HG03196 (cell line): ENCODE results near the gene ATP2C2.

Source experiments
- ATAC-seq: cut with Tn5 transposase; IDR thresholded peaks from one replicate; pipeline ENCODE4 v1.9.1; 2021; ENCODE audit not compliant: unreplicated experiment

Gene ATP2C2

GRCh38 chr16:84362471-84362941 lies 5.8 kb upstream of the ATP2C2 start:
- no peak for ATAC-seq

GRCh38 chr16:84366208-84366607 lies 2.1 kb upstream of the ATP2C2 start:
- ATAC-seq, result no peak

GRCh38 chr16:84367297-84367680 lies 1.0 kb upstream of the ATP2C2 start:
- ATAC-seq, result no peak

- ATAC-seq, result no peak
Measured at GRCh38 chr16:84367750-84368307, 509 bp upstream of the ATP2C2 start.

- no peak for ATAC-seq
Measured at GRCh38 chr16:84369105-84369504, 767 bp downstream of the ATP2C2 start.

GRCh38 chr16:84369938-84370627 lies 1.7 kb downstream of the ATP2C2 start:
- ATAC-seq, result no peak

- no peak for ATAC-seq
Measured at GRCh38 chr16:84370723-84371552, 2.6 kb downstream of the ATP2C2 start.

- no peak for ATAC-seq
Measured at GRCh38 chr16:84371553-84371865, 3.2 kb downstream of the ATP2C2 start.

GRCh38 chr16:84373907-84374489 lies 5.7 kb downstream of the ATP2C2 start:
- no peak for ATAC-seq

- ATAC-seq, result no peak
Measured at GRCh38 chr16:84378099-84378498, 9.8 kb downstream of the ATP2C2 start.

GRCh38 chr16:84378567-84378966 lies 10.2 kb downstream of the ATP2C2 start:
- no peak for ATAC-seq

- ATAC-seq, result no peak
Measured at GRCh38 chr16:84379008-84379708, 10.8 kb downstream of the ATP2C2 start.

GRCh38 chr16:84379709-84380362 lies 11.5 kb downstream of the ATP2C2 start:
- no peak for ATAC-seq

- no peak for ATAC-seq
Measured at GRCh38 chr16:84380405-84380804, 12.1 kb downstream of the ATP2C2 start.

- ATAC-seq, result no peak
Measured at GRCh38 chr16:84382396-84382795, 14.1 kb downstream of the ATP2C2 start.

- no peak for ATAC-seq
Measured at GRCh38 chr16:84383106-84383505, 14.8 kb downstream of the ATP2C2 start.

GRCh38 chr16:84386047-84386446 lies 17.7 kb downstream of the ATP2C2 start:
- ATAC-seq, result no peak

GRCh38 chr16:84387021-84387420 lies 18.7 kb downstream of the ATP2C2 start:
- no peak for ATAC-seq

- ATAC-seq, result no peak
Measured at GRCh38 chr16:84390131-84390785, 21.9 kb downstream of the ATP2C2 start.
